NCI-H345 (cell line): ENCODE measurements around the gene LAMA3.
A peak's percentile ranks its signal among the peaks of the same experiment; 100 is the strongest.

Experiments
- DNase-seq: peaks from one replicate; lab custom pipeline; 2025; lab: John Stamatoyannopoulos, UW

The LAMA3 gene

GRCh38 chr18:23939896-23940295 is 250.6 kb downstream of the LAMA3 start:
- no peak for DNase-seq

DNA sequence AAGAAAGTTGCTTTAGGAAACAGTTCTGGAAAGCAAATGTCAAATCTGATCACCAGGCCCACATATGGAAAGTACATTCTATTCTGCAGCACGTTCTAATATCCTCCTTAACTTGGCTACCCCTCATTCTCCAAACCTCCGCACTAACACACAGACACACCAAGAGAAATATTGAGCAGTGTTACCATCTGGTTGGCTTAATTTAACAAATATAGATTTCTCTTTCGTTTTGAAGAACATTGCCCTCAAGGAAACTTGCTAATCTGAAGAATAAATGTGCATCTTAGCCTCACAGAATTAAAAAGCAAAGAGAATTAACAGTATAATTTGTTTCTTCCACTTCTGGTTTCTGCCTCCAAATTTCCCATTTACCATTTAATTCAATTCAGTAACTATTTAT is 252.5 kb downstream of the LAMA3 start:
- no peak for DNase-seq

- no peak for DNase-seq
These were observed 253.9 kb downstream of the LAMA3 start for GRCh38 chr18:23943104-23943503.

- no peak for DNase-seq
These were observed 254.8 kb downstream of the LAMA3 start for GRCh38 chr18:23943903-23944624.

- no peak for DNase-seq
These were observed 256.3 kb downstream of the LAMA3 start for GRCh38 chr18:23945416-23946079.

DNA sequence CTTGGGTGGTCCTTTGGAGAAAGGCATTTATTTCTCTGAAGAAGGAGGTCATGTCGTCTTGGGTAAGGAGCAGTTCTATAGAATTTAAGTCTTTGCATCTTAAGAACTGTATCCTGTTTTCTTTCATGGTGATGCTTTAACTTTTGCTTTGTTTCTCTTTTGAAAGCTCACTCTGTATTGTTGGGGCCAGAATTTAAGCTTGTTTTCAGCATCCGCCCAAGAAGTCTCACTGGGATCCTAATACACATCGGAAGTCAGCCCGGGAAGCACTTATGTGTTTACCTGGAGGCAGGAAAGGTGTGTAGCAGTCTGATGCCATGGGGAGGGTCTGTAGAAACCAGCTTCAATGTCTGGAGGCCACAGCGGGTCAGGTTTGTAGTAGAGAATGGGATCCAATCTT is 260.6 kb downstream of the LAMA3 start:
- DNase-seq = no peak

DNA sequence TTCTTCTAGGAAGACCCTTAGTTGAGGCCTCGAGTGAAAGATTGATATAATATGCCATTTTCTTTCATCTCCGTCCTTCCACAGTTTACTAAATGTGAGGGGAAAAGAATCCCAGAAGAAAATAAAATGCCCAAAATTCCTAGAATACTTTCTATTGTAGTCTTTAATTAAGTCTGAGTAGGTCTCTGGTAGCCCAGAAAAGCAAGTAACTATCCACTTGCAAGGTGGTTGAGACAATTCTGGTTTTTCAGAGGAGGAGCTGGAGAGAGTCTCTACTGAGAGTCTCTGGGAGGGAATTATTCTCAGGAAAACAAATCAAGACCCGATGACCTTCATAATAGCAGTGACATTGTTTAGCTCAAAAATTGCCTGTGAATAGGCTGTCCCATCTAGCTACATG is 261.4 kb downstream of the LAMA3 start:
- DNase-seq = no peak

DNA sequence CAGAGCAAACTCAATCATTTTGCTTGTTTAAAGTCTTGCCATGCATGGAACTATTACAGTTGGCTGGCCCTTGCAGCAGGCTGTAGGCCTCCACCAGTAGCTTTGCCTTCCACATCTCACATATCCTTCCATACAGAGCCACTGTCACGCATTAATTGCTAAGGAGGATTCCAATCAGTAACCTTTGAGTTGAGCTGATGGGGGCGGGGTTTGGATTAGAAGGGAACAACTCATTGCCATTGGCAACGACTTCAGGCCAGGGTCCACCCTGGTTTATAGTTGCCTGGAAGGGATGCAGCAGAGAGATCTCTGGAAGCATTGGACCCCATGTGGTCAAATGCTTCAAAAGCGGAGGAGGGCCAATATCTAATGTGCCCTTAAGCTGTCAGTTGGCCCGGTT is 262.0 kb downstream of the LAMA3 start:
- no peak for DNase-seq

DNA sequence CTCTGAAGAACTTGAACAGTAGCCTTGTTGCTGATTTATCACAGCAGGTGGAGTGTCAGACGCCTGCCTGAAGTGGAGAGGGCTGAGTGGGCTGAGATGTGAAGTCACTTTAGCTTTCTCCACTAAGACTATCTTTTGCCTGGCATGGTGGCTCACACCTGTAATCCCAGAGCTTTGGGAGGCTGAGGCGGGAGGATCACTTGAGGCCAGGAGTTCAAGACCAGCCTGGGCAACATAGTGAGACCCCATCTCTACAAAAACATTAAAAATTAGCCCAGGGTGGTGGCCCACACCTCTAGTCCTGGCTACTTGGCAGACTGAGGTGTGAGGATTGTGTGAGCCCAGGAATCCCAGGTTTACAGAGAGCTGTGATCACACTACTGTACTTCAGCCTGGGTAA is 264.7 kb downstream of the LAMA3 start:
- DNase-seq = no peak

- no peak for DNase-seq
These were observed 267.2 kb downstream of the LAMA3 start for GRCh38 chr18:23956483-23956882.

DNA sequence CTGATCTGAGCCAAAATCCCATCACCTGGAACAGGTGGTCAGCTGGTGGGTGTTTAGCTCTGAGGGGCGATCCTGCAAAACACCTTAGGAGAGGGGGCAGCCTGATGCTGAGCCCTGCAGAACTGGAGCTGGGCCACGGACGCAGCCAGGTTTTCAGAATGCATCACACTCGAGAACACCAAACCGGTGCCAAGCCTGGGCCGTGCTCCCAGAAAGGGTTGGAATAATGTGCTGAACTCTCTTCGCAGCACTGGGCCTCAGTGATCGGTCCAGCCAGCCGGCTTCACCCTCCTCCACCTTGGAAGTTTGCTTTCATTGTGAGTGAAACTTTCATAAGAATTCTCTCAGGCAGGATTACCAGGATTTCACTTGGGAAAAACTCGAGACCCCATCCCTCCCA is 268.8 kb downstream of the LAMA3 start:
- no peak for DNase-seq

DNA sequence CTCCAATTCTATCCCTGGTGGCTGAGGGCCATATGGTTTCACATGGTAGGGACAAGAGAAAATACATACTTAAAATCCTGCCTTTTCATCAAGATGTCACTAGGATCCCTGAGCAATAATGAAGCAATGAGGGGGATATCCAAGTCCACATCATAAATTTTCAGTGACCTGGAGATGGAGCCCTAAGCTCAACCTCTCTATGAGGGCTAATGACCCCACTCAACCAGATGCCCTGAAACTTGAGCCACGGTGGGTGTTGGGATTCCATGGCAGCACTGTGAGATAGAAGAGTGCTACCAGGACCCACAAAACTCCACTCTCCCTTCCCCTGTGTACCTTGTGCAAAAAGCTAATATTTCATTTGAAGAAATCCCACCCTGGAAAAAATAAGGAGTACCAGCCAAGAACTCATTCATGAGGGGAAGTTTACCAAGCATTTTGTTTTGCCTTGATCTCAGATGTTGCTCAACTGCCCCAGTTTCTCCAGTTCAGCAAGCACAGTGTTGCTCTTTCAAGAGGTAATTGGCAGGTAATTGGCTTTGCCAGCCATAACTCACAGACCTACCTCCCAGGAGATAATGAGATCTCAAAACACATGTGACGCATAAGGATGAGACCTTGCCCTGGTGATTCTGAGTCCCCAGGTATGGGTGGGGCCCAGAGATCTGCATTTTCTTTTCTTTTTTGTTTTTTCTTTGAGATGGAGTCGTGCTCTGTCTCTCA is 274.4 kb downstream of the LAMA3 start:
- DNase-seq = no peak

DNA sequence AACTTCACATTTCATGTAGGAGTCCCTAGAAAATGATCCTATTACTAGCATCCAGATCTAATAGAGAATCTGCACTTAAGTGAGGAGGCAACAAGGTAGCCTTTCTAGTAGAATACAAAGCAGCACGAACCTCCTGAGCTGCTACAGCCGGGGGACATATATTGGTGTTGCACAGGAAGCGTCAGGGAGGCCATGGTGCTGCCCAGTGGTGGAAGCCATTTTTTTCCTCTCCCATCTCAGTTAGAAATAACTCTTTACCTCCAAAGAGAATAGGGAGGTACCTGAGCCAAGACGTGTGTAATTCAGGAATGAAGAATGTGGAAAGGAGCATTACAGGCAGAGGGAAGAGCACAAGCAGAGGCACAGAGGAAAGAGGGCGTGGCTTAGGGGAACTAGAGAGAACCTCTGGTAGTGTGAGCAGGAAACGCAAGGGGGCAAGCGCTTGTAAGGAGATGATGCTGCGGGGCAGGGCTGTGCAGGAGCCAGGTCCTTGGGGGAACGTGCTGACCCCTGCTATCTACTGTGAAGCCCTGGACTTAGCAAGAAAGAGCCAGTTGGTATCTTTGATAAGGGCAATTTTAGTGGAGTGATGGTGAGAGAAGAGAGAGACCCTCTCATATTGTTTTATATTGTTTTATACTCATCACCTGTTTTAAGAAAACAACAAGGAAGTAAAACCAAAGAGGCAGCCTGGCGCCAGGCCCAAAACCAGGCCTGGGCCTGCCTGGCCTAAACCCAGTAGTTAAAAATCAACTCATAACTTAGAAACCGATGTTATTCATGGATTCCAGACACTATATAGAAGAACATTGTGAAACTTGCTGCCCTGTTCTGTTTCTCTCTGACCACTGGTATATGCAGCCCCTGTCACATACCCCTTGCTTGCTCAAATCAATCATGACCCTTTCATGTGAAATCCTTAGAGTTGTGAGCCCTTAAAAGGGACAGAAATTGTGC is 275.3 kb downstream of the LAMA3 start:
- no peak for DNase-seq

- DNase-seq = peak; percentile 46
These were observed 277.7 kb downstream of the LAMA3 start for GRCh38 chr18:23966909-23967308.

DNA sequence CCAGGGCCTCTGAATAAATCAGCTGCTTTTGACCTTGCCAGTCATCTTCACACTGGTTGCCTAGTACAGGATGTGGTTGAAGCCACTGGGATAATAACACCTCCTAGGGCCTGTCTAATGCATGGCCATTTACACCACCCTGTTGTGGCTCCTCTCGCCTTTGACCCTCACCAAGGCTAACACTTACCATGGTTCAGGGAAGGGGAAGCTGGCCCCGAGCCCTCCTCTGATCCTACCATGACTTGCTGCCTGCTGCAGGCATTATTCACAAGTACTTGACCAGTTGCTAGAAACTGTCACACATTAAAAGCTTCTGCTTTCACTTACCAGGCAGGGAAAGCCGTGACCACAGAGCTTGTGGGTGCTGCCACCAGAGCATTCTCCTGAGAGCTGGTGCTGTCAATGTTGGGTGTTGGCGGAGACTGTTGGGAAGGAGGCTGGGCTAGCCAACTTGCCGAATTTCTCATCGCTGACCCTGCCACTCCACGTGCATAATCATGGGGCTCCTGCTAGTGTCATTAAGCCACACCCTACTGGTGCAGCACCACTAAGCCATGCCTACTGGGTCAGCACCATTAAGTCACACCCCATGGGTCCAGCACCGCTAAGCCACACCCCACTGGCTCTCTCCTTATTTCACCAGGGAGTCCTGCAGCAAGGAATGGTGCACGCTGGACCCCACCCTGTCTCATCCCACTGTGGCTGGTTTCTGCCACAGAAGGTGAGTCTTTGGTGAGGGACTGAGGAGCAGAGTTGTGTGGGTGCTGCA is 278.3 kb downstream of the LAMA3 start:
- DNase-seq = no peak

DNA sequence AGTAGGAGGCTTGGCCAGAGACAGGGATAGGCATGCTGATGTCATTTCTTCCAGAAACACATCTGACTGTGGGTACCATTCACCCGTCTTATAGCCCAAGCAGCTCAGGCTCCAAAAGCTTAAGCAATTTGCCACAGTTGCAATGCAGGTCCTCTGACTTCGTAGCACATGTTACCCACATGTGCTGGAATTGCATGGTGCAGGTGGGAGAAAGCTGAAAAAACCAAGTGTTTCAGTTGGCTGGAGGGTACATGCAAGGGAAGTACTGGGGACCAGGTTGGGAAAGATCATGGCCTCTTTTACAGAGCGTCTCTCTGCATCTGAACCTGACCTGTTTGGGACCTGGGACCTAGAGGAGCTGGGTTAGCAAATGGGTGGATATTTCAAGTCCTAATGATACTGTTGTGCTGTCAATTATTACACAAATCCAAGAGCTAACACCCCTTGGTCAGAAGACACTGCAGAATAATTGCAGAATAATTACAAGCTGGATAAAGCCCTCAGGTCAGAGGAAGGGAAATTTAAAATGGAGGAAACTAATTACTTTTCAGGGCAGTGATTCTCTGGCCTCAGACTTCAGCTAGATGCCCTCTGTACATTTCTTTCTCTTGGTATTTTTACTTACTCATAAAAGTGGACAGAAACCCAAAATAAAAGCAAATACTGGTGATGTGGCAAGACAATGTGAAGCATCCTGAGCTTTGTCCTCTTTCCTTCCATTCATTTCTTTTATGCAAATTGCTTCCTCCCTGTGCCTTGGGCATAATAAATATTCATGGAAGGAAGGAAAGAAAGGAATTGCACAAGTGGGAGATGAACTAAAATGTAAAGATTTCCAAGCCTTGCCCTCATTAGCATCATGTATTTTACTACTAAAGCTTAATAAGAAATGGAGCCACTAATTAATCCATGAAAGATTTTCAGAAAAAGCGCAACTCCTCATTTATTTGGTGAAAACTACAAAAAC is 279.7 kb downstream of the LAMA3 start:
- DNase-seq = no peak

DNA sequence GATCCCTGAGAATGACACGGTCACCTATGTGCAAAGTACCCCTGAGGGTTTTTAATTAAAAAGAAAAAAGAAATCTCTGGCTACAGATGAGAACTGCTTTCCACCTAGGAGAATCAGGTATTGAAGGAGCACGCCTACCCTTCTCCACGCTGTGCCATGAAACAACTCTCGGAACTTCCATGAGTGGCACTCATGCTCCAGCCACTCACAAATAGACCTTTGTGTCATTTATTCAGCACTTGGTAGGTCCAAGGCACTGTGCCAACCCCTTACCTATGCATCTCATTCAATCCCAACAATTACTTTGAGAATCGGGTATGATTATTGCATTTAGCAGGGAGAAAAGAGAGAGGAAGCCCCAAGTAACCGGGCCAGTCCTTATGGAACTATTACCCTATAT is 280.4 kb downstream of the LAMA3 start:
- DNase-seq = peak; percentile 49

DNA sequence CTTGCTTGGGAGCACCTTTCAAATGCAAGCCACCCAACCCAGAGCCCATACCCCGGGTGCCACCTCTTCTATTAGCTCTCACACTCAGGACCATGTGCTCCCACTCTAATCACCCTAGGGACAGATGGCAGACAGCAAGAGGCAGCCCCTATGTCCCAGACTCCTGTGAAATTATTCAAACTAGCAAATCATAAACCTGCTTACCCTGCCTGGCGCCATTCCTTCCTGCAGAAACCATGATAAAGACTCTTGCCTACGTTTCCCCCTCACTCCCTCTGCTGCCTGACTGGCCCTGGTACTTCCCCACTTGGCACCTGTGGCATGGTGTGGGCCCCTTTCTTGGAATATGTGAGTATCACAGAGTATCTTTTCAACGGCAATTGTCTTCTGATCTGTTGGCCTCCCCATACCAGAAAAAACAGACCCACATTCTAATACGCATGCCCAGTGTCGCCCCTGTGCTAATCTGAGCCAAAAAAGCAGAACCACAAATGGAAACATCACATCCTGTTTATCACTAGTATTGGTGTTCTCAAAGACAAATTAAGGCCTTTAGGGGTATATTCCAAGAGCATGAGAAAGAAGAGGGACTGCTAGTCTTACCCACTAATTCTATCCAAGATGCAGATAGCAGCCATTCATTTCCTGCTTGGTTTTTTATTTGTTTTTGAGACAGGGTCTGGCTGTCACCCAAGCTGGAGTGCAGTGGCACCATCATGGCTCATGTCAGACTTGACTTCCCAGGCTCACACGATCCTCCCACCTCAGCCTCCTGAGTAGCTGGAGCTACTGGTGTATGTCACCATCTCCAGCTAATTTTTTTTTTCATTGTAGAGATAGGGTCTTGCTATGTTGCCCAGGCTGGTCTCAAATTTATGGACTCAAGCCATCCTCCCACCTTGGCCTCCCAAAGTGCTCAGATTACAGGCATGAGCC is 281.2 kb downstream of the LAMA3 start:
- no peak for DNase-seq

- DNase-seq = no peak
These were observed 281.8 kb downstream of the LAMA3 start for GRCh38 chr18:23971097-23971440.
